Loucy (cell line): ENCODE measurements around the gene HAO2.

Experiments
- EZH2phosphoT487 ChIP-seq: fragments of 200-600 bp; IDR thresholded peaks from 2 replicates; pipeline ENCODE4 v1.6.1; 2018; ENCODE audit warnings: antibody characterized with exemption, mild to moderate bottlenecking, moderate library complexity, borderline replicate concordance
- TF ChIP-seq, protein P1 (sequence below): fragments of 200-600 bp; sonication (generic); conservative IDR thresholded peaks from 2 replicates; pipeline ENCODE4 v1.5.1; 2014; ENCODE audit warnings: mild to moderate bottlenecking, antibody characterized with exemption, low read length

- TF ChIP-seq, protein P1, sequence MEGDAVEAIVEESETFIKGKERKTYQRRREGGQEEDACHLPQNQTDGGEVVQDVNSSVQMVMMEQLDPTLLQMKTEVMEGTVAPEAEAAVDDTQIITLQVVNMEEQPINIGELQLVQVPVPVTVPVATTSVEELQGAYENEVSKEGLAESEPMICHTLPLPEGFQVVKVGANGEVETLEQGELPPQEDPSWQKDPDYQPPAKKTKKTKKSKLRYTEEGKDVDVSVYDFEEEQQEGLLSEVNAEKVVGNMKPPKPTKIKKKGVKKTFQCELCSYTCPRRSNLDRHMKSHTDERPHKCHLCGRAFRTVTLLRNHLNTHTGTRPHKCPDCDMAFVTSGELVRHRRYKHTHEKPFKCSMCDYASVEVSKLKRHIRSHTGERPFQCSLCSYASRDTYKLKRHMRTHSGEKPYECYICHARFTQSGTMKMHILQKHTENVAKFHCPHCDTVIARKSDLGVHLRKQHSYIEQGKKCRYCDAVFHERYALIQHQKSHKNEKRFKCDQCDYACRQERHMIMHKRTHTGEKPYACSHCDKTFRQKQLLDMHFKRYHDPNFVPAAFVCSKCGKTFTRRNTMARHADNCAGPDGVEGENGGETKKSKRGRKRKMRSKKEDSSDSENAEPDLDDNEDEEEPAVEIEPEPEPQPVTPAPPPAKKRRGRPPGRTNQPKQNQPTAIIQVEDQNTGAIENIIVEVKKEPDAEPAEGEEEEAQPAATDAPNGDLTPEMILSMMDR, result no peak
- no peak for TF ChIP-seq EZH2phosphoT487
Measured at GRCh38 chr1:119347858-119348257, 20.7 kb upstream of the HAO2 start.
